Testis (tissue), 3 donors: ENCODE measurements around the gene MAP2K7. TPM values are rescaled to one million over a fixed set of nuclear protein-coding genes. Genes with fewer than 3 reads are reported as not detected.
"Not testable (repeated sequence)": the region's sequence is repeated elsewhere in the genome, so short reads cannot be mapped to it uniquely, and the experiment has no call there.

Source experiments
- DNase-seq: peaks from one replicate; pipeline ENCODE4 v3.0.0-alpha.2; 2019
- H3K27ac ChIP-seq, 2 donors: fragments of 200-600 bp; sonication (generic); one replicate each; pipeline ENCODE4 v1.5.1; 2019
- H3K27me3 ChIP-seq: fragments of 200-600 bp; sonication (generic); one replicate; pipeline ENCODE4 v1.5.1; 2019
- H3K36me3 ChIP-seq: fragments of 200-600 bp; sonication (generic); one replicate; pipeline ENCODE4 v1.5.1; 2017; ENCODE audit warnings: low read depth; ENCODE audit errors: missing control alignments
- H3K4me1 ChIP-seq: fragments of 200-600 bp; sonication (generic); one replicate; pipeline ENCODE4 v1.5.1; 2019
- H3K4me3 ChIP-seq, 2 donors: fragments of 200-600 bp; sonication (generic); one replicate each; pipeline ENCODE4 v1.5.1; 2017 to 2019
- H3K9me3 ChIP-seq: fragments of 200-600 bp; sonication (generic); one replicate; pipeline ENCODE4 v1.5.1; 2017
- POLR2A ChIP-seq: fragments of 450-650 bp; IDR thresholded peaks from one replicate; pipeline ENCODE4 v1.6.1; 2017; ENCODE audit warnings: antibody characterized with exemption, mild to moderate bottlenecking, moderate library complexity
- WGBS, 2 donors: methylation state at CpG; one replicate each; pipeline ENCODE4 v1.1.5; 2018; 5-methylcytosine and 5-hydroxymethylcytosine counted together
- intact Hi-C: fragments of 100-400 bp; cut with DNase I; formaldehyde crosslinking; loops from one replicate; pipeline ENCODE4 v1.15.1; 2023; ENCODE audit warnings: low total_unique reads
- polyA plus RNA-seq: library from polyadenylated mRNA; stranded (reverse); fragments of 350-450 nt; fragmentation: Illumina TruSeq; extraction: RNeasy Lipid Tissue Mini Kit (QIAGEN cat#74804); gene quantifications from one replicate; pipeline ENCODE4 v1.2.3, GENCODE V29; 2014; ENCODE audit warnings: low read depth, low replicate concordance; ENCODE audit not compliant: insufficient read depth
- total RNA-seq, 2 donors: library from RNA; depleted of rRNA; stranded (reverse); fragments of >200 nt; gene quantifications; one replicate each; pipeline ENCODE4 v1.2.3, GENCODE V29; 2016
- TF ChIP-seq, protein P1 (sequence below), 3 experiments: fragments of 450-650 bp in 2 of 3; fragments of 200-600 bp in 1 of 3; sonication (generic) in 1 of 3; IDR thresholded peaks; one replicate each; pipeline ENCODE4 v1.5.1; 2016 to 2019; ENCODE audit warnings: antibody characterized with exemption in 3 of 3, mild to moderate bottlenecking in 2 of 3, moderate library complexity in 1 of 3

The MAP2K7 gene
- total and polyA plus RNA-seq, 3 donors from 2014 or later = 30.6 to 44.0 (median 34.8) TPM

- DNase-seq = peak; percentile 50
- TF ChIP-seq POLR2A = no peak
- TF ChIP-seq, protein P1, sequence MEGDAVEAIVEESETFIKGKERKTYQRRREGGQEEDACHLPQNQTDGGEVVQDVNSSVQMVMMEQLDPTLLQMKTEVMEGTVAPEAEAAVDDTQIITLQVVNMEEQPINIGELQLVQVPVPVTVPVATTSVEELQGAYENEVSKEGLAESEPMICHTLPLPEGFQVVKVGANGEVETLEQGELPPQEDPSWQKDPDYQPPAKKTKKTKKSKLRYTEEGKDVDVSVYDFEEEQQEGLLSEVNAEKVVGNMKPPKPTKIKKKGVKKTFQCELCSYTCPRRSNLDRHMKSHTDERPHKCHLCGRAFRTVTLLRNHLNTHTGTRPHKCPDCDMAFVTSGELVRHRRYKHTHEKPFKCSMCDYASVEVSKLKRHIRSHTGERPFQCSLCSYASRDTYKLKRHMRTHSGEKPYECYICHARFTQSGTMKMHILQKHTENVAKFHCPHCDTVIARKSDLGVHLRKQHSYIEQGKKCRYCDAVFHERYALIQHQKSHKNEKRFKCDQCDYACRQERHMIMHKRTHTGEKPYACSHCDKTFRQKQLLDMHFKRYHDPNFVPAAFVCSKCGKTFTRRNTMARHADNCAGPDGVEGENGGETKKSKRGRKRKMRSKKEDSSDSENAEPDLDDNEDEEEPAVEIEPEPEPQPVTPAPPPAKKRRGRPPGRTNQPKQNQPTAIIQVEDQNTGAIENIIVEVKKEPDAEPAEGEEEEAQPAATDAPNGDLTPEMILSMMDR (IDR thresholded peaks at IDR 0.05) = peak in 1 of 3 experiments; percentile 45
- Histone ChIP-seq H3K9me3 (no peaks in the 10 kb centered on the region), H3K27me3 (no peaks in the 10 kb centered on the region), H3K4me1 (peaks cover 27% of the 10 kb centered on the region), H3K27ac (no peak overlapping the region), H3K4me3 (peak overlapping the region in 1 of 2 donors; percentile 20), H3K36me3 (no peaks in the 10 kb centered on the region)
- intact Hi-C loops = no loop called here
- WGBS, 2 donors = 3 to 4% methylated on average over 5 to 58 of the region's 71 CpGs
These were observed 13.8 kb downstream of the MAP2K7 start for GRCh38 chr19:7917267-7918061.

DNA sequence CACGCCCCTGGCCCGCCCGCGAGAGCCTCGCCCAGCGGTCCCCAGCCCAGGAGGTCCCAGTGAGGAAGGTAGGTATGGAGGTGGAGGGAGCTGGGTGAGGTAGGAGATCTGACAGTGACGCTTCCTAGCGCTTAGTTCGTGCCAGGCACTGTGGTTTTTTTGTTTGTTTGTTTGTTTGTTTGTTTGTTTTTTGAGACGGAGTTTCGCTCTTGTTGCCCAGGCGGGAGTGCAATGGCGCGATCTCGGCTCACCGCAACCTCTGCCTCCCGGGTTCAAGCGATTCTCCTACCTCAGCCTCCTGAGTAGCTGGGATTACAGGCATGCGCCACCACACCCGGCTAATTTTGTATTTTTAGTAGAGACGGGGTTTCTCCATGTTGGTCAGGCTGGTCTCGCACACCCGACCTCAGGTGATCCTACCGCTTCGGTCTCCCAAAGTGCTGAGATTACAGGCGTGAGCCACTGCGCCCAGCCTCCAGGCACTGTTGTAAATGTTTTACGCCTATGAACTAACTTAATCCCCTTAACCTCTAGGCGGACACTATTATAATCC lies 14.5 kb downstream of the MAP2K7 start:
- WGBS, 2 donors = 29 to 46% methylated on average over 28 to 29 of the region's 29 CpGs
- Histone ChIP-seq H3K4me1 (peaks cover 27% of the 10 kb centered on the region), H3K4me3 (peak overlapping the region in 1 of 2 donors; percentile 20)
- DNase-seq, intact Hi-C loops, H3K36me3 ChIP-seq, H3K27me3 ChIP-seq, H3K27ac ChIP-seq, H3K9me3 ChIP-seq: not testable (repeated sequence)

- no peak for TF ChIP-seq POLR2A
- TF ChIP-seq, protein P1 (IDR thresholded peaks at IDR 0.05) = no peak
- DNase-seq = no peak
These were observed 15.1 kb downstream of the MAP2K7 start for GRCh38 chr19:7918615-7919421.

DNA sequence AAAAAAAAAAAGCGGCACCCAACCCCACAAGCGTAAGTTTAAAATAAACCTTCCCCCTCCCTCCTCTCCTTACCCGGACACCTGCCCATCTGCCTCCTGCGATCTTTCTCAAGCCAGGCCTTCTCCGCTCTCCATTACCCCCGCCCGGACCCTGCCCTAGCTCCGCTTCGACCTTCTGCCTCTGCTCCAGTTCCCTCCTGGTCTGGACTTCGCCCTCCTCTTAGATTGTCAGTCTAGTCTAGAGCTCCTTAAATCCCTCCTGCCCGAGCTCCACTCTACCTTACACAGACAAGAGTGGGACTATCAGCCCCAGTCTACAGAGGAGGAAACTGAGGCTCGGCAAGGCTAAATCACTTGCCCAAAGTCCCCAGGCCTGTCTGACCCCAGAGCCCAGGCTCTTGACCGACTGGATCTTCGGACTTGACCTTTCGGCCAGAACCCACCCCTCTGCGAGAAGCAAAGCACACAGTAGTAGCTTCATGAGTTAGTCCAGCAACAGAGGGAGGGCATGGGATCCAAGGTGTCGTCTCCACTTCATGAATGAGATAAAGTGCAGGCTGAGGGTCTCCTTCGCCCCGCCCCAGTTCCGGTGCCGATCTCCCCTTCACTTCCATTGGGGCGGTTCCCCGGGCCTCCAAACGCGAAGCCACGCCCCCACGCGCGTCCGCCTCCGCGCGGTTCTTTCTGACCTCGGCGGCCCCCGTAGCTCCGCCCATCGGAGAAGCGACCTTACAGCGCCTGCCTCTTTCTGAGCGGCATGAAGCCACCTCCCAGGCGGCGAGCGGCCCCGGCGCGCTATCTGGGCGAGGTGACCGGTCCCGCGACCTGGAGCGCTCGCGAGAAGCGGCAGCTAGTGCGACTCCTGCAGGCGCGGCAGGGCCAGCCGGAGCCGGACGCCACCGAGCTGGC lies 16.2 kb downstream of the MAP2K7 start, which contains the start of gene SNAPC2:
Gene SNAPC2 (plus strand): TSS at position 729 of the 909 bp plus-strand sequence. CDS start 29 bp downstream, at position 758.
- H3K4me3 ChIP-seq = peak within 1 kb of the TSS; percentile 68 to 79
- WGBS, 2 donors = 9 to 14% methylated on average over 30 to 60 of the region's 62 CpGs
- no peaks in the 10 kb centered on the region for H3K9me3 ChIP-seq
- peak; percentile 95 for DNase-seq
- intact Hi-C loops = no loop called here
- H3K4me1 ChIP-seq = peaks cover 41% of the 10 kb centered on the region
- H3K36me3 ChIP-seq = no peaks in the 10 kb centered on the region
- TF ChIP-seq, protein P1 (IDR thresholded peaks at IDR 0.05) = no peak
- no peak for TF ChIP-seq POLR2A
- H3K27me3 ChIP-seq = no peaks in the 10 kb centered on the region
- peak within 1 kb of the TSS; percentile 80 to 92 for H3K27ac ChIP-seq

More at GRCh38 chr19:7918615-7919421, 15.1 kb downstream of the MAP2K7 start:
- intact Hi-C loops = no loop called here
- no peaks in the 10 kb centered on the region for H3K27me3 ChIP-seq
- WGBS, 2 donors = 41 to 62% methylated on average over 27 to 42 of the region's 42 CpGs
- H3K36me3 ChIP-seq = no peaks in the 10 kb centered on the region
- no peaks in the 10 kb centered on the region for H3K9me3 ChIP-seq
- no peak overlapping the region for H3K27ac ChIP-seq
- no peak overlapping the region for H3K4me3 ChIP-seq
- peaks cover 32% of the 10 kb centered on the region for H3K4me1 ChIP-seq
